ENCODE results near the gene TMEM33. TPM values are rescaled to one million over a fixed set of nuclear protein-coding genes. Genes with fewer than 3 reads are reported as not detected.
"Not testable (repeated sequence)": the region's sequence is repeated elsewhere in the genome, so short reads cannot be mapped to it uniquely, and the experiment has no call there.

Gene TMEM33
- total and polyA plus RNA-seq, 12 donors, result 4.7 to 31.2 (median 26.4) TPM

GRCh38 chr4:41896648-41897047 is 38.6 kb upstream of the TMEM33 start:
- H3K27me3 ChIP-seq, result peaks cover 0 to 30% (median 7%) of the 10 kb centered on the region in 7 donors
- no peak for TF ChIP-seq CTCF (IDR thresholded peaks at IDR 0.05)
- H3K4me1 ChIP-seq, result no peaks in the 10 kb centered on the region
- no peak overlapping the region for H3K27ac ChIP-seq
- no peaks in the 10 kb centered on the region for H3K36me3 ChIP-seq
- DNase-seq, result no peak
- intact Hi-C loops (cut with DNase I), result no loop called here
- ATAC-seq, result no peak
- H3K9me3 ChIP-seq, result peaks cover 0 to 10% (median 0%) of the 10 kb centered on the region in 11 donors
- H3K4me3 ChIP-seq, result no peak overlapping the region

GRCh38 chr4:41897698-41898097 is 37.5 kb upstream of the TMEM33 start:
- no peaks in the 10 kb centered on the region for H3K36me3 ChIP-seq
- H3K27me3 ChIP-seq, result peaks cover 0 to 21% (median 6%) of the 10 kb centered on the region in 7 donors
- peaks cover 0 to 19% (median 0%) of the 10 kb centered on the region in 11 donors for H3K9me3 ChIP-seq
- no peaks in the 10 kb centered on the region for H3K4me1 ChIP-seq
- DNase-seq, result no peak
- no peak for ATAC-seq
- no peak overlapping the region for H3K4me3 ChIP-seq
- TF ChIP-seq CTCF (IDR thresholded peaks at IDR 0.05), result no peak
- no peak overlapping the region for H3K27ac ChIP-seq
- WGBS, 2 donors, result 91 to 94% methylated on average over 1 of the region's 1 CpG
- intact Hi-C loops (cut with DNase I), result no loop called here

- DNase-seq; H3K4me3 ChIP-seq; H3K9me3 ChIP-seq; H3K27me3 ChIP-seq; ATAC-seq; H3K27ac ChIP-seq; H3K36me3 ChIP-seq; H3K4me1 ChIP-seq; intact Hi-C loops (cut with DNase I): not testable (repeated sequence)
- 9 to 16% methylated on average over 1 of the region's 1 CpG for WGBS, 2 donors
Observed at GRCh38 chr4:41909136-41909535, 26.1 kb upstream of the TMEM33 start.

- Histone ChIP-seq H3K36me3 (no peaks in the 10 kb centered on the region), H3K27me3 (peaks cover 0 to 2% (median 0%) of the 10 kb centered on the region in 7 donors), H3K27ac (no peak overlapping the region), H3K4me1 (no peaks in the 10 kb centered on the region), H3K9me3 (no peaks in the 10 kb centered on the region), H3K4me3 (no peak overlapping the region)
- no peak for ATAC-seq
- 64 to 78% methylated on average over 5 of the region's 5 CpGs for WGBS, 2 donors
- intact Hi-C loops (cut with DNase I), result no loop called here
- no peak for TF ChIP-seq CTCF (IDR thresholded peaks at IDR 0.05)
- no peak for DNase-seq
Observed at GRCh38 chr4:41912546-41912945, 22.7 kb upstream of the TMEM33 start.

- Histone ChIP-seq H3K27me3 (peaks cover 0 to 2% (median 0%) of the 10 kb centered on the region in 7 donors), H3K36me3 (no peaks in the 10 kb centered on the region), H3K27ac (no peak overlapping the region), H3K4me1 (no peaks in the 10 kb centered on the region), H3K9me3 (no peaks in the 10 kb centered on the region), H3K4me3 (no peak overlapping the region)
- ATAC-seq (no peak), DNase-seq (no peak)
- intact Hi-C loops (cut with DNase I), result no loop called here
- TF ChIP-seq CTCF (IDR thresholded peaks at IDR 0.05), result no peak
Observed at GRCh38 chr4:41913509-41913908, 21.7 kb upstream of the TMEM33 start.
